Smooth muscle cell (in vitro differentiated cells): ENCODE data around the gene PIK3R1. TPM values are rescaled to one million over a fixed set of nuclear protein-coding genes. Genes with fewer than 3 reads are reported as not detected.

Experiments used
- DNase-seq: peaks from one replicate; lab custom pipeline; 2025; ENCODE audit not compliant: unreplicated experiment; lab: John Stamatoyannopoulos, UW
- H2AFZ ChIP-seq: fragments of 200-600 bp; sonication (generic); 2 replicates; pipeline ENCODE4 v1.6.0; 2016; ENCODE audit warnings: antibody characterized with exemption, low read depth, mild to moderate bottlenecking
- H3F3A ChIP-seq: fragments of 200-600 bp; sonication (generic); 2 replicates; pipeline ENCODE4 v1.6.0; 2017; ENCODE audit warnings: antibody characterized with exemption, low read depth
- H3K27ac ChIP-seq: fragments of 200-600 bp; sonication (generic); 2 replicates; pipeline ENCODE4 v1.5.1; 2016; ENCODE audit warnings: low read depth, mild to moderate bottlenecking
- H3K27me3 ChIP-seq: fragments of 200-600 bp; sonication (generic); 2 replicates; pipeline ENCODE4 v1.6.1; 2016; ENCODE audit warnings: low read depth, mild to moderate bottlenecking
- H3K36me3 ChIP-seq: fragments of 200-600 bp; sonication (generic); 2 replicates; pipeline ENCODE4 v1.5.1; 2016; ENCODE audit warnings: low read depth
- H3K4me1 ChIP-seq: fragments of 200-600 bp; sonication (generic); 2 replicates; pipeline ENCODE4 v1.5.1; 2016; ENCODE audit warnings: low read depth
- H3K4me2 ChIP-seq: fragments of 200-600 bp; sonication (generic); 2 replicates; pipeline ENCODE4 v1.6.0; 2016; ENCODE audit warnings: mild to moderate bottlenecking
- H3K4me3 ChIP-seq: fragments of 200-600 bp; sonication (generic); 2 replicates; pipeline ENCODE4 v1.5.1; 2016; ENCODE audit warnings: mild to moderate bottlenecking
- H3K79me2 ChIP-seq: fragments of 200-600 bp; sonication (generic); 2 replicates; pipeline ENCODE4 v1.6.0; 2016; ENCODE audit warnings: low read depth, mild to moderate bottlenecking
- H3K9ac ChIP-seq: fragments of 200-600 bp; sonication (generic); 2 replicates; pipeline ENCODE4 v1.6.0; 2016; ENCODE audit warnings: low read depth
- H3K9me3 ChIP-seq: fragments of 200-600 bp; sonication (generic); replicated peaks from 2 replicates; pipeline ENCODE4 v1.5.1; 2016; ENCODE audit warnings: low read depth
- H4K20me1 ChIP-seq: fragments of 200-600 bp; sonication (generic); 2 replicates; pipeline ENCODE4 v1.6.0; 2016; ENCODE audit warnings: low read depth
- WGBS: methylation state at CpG from one replicate; pipeline ENCODE4 v1.1.7; 2016; ENCODE audit warnings: low lambda C conversion rate; 5-methylcytosine and 5-hydroxymethylcytosine counted together
- polyA plus RNA-seq: library from polyadenylated mRNA; unstranded; fragments of >200 nt; fragmentation: Nextera tagmentation; extraction: Ambion mirVana; gene quantifications from 2 replicates; pipeline ENCODE4 v1.2.1, GENCODE V29; 2016
- total RNA-seq: library from RNA; depleted of rRNA; stranded (reverse); fragments of >200 nt; gene quantifications from 2 replicates; pipeline ENCODE4 v1.2.3, GENCODE V29; 2014
- TF ChIP-seq, protein P1 (sequence below): fragments of 200-600 bp; sonication (generic); IDR thresholded peaks from 2 replicates; pipeline ENCODE4 v1.5.1; 2017; ENCODE audit warnings: borderline replicate concordance, mild to moderate bottlenecking, antibody characterized with exemption; ENCODE audit not compliant: insufficient read depth, poor library complexity, severe bottlenecking

PIK3R1 gene
- total and polyA plus RNA-seq, 2 experiments from 2014 or later = 5.3 to 63.6 TPM

DNA sequence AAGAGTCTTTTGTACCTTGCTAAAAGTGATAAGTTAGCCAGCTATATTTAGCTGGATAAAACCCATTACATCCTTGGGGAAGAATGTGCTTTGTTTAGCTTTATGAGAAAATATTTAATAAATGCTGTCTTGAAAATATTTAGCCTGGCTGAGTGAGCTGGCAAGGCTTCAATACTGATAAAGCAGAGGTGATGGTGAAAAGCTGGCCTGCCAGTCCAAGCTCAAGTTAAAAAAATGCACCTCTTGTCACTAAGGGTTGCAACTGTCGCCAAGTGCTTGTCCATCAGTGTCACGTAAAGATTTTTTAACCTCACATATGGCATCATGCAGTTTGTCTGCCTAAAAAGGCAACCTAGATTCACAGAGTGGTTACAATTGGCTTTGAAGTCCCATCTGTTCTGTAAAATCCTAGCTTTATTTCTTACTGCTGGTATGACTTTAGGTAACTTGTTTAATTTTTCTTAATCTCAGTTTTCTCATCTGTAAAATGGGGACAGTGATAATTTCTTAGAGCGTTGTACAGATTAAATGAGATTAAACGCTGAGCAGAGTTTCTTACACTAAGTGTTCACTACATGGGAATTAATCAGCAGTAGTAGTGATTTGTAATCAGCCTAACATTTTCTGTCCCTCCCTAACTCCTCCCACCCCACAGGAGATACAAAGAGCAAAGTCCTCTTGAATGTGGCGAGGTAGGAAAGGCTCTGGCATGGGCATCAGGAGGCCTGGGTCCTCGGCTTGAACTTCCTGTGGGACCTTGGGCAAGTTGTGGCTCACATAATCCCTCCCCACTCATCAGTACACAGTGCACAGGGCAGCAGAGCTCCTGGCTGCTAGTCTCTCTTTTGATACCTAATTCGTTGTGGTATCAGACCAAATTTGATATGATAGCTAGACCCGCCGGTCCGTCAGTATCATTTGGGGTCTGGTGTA, 48.7 kb downstream of the PIK3R1 start:
- Histone ChIP-seq H2AFZ (no peak overlapping the region), H3K9ac (no peak overlapping the region), H3F3A (no peaks in the 10 kb centered on the region), H3K4me2 (no peak overlapping the region), H3K4me1 (peaks cover 23% of the 10 kb centered on the region), H3K4me3 (no peak overlapping the region), H3K36me3 (no peaks in the 10 kb centered on the region), H4K20me1 (peaks cover 12% of the 10 kb centered on the region), H3K27ac (no peak overlapping the region), H3K27me3 (no peaks in the 10 kb centered on the region), H3K79me2 (peaks cover 7% of the 10 kb centered on the region), H3K9me3 (no peaks in the 10 kb centered on the region)
- no peak for DNase-seq
- 94% methylated on average over 10 of the region's 10 CpGs for WGBS
- TF ChIP-seq, protein P1, sequence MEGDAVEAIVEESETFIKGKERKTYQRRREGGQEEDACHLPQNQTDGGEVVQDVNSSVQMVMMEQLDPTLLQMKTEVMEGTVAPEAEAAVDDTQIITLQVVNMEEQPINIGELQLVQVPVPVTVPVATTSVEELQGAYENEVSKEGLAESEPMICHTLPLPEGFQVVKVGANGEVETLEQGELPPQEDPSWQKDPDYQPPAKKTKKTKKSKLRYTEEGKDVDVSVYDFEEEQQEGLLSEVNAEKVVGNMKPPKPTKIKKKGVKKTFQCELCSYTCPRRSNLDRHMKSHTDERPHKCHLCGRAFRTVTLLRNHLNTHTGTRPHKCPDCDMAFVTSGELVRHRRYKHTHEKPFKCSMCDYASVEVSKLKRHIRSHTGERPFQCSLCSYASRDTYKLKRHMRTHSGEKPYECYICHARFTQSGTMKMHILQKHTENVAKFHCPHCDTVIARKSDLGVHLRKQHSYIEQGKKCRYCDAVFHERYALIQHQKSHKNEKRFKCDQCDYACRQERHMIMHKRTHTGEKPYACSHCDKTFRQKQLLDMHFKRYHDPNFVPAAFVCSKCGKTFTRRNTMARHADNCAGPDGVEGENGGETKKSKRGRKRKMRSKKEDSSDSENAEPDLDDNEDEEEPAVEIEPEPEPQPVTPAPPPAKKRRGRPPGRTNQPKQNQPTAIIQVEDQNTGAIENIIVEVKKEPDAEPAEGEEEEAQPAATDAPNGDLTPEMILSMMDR = no peak

DNA sequence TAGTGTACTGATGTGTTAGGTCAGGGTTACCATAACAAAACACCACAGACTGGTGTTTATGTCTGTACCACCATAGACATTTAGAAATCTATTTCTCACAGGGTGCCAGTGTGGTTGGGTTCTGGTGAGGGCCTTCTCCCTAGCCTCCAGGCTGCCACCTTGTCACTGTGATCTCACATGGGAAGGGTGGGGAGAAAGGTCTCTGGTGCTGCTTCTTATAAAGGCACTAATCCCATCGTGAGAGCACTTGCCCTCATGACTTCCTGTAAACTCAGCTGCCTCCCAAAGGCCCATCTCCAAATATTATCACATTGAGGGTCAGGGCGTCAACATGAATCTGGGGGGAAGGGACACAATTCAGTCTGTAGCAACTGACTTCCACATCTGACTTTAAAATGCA, 49.8 kb downstream of the PIK3R1 start:
- TF ChIP-seq, protein P1 = no peak
- H3K27ac ChIP-seq = no peak overlapping the region
- H3K9ac ChIP-seq = no peak overlapping the region
- no peak overlapping the region for H3K4me2 ChIP-seq
- H3K9me3 ChIP-seq = no peaks in the 10 kb centered on the region
- no peaks in the 10 kb centered on the region for H3K36me3 ChIP-seq
- no peak overlapping the region for H3K4me3 ChIP-seq
- whole genome bisulfite sequencing = 87% methylated on average over 2 of the region's 2 CpGs
- H4K20me1 ChIP-seq = peaks cover 12% of the 10 kb centered on the region
- H3K4me1 ChIP-seq = peaks cover 31% of the 10 kb centered on the region
- no peak overlapping the region for H2AFZ ChIP-seq
- no peak for DNase-seq
- H3K27me3 ChIP-seq = no peaks in the 10 kb centered on the region
- H3F3A ChIP-seq = no peaks in the 10 kb centered on the region
- H3K79me2 ChIP-seq = peaks cover 14% of the 10 kb centered on the region

DNA sequence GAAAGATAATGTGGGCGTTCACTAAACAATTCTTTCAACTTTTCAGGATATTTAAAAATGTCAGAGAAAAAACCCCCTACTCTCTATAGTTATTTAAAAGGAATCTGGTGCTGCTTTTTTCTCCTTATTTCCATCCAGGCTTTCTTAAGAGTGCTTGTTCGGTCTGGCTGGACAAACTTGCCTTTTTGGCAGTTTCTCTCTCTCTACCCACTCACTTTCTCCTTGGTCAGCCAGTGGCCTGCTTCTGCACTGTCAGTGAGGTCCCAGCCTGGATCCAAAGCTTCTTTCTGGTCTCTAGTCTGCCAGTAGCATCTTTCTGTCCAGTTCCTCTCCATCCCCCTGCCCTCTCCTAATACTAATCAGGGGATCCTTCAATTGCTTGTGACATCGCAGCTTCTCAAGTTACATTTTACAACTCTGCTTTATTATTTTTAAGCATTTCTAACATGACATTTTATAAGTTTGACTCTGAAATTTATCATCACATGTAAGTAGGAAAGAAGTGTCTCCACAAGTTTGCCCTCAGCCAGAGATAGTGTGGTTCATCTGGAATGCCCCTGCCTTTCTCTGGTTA, 50.4 kb downstream of the PIK3R1 start:
- peaks cover 12% of the 10 kb centered on the region for H4K20me1 ChIP-seq
- DNase-seq = no peak
- peaks cover 31% of the 10 kb centered on the region for H3K4me1 ChIP-seq
- no peaks in the 10 kb centered on the region for H3K27me3 ChIP-seq
- no peak overlapping the region for H3K4me2 ChIP-seq
- no peaks in the 10 kb centered on the region for H3F3A ChIP-seq
- no peak overlapping the region for H3K4me3 ChIP-seq
- no peak overlapping the region for H3K27ac ChIP-seq
- WGBS = 92% methylated on average over 3 of the region's 3 CpGs
- no peak overlapping the region for H2AFZ ChIP-seq
- TF ChIP-seq, protein P1 = no peak
- no peak overlapping the region for H3K9ac ChIP-seq
- H3K9me3 ChIP-seq = no peaks in the 10 kb centered on the region
- H3K79me2 ChIP-seq = peaks cover 19% of the 10 kb centered on the region
- H3K36me3 ChIP-seq = no peaks in the 10 kb centered on the region
